Testis (tissue), 3 donors: ENCODE data around the gene ARHGAP44. TPM values are rescaled to one million over a fixed set of nuclear protein-coding genes. Genes with fewer than 3 reads are reported as not detected.

Source experiments
- DNase-seq: peaks from one replicate; pipeline ENCODE4 v3.0.0-alpha.2; 2019
- H3K27ac ChIP-seq, 2 donors: fragments of 200-600 bp; sonication (generic); one replicate each; pipeline ENCODE4 v1.5.1; 2019
- H3K27me3 ChIP-seq: fragments of 200-600 bp; sonication (generic); one replicate; pipeline ENCODE4 v1.5.1; 2019
- H3K36me3 ChIP-seq: fragments of 200-600 bp; sonication (generic); one replicate; pipeline ENCODE4 v1.5.1; 2017; ENCODE audit warnings: low read depth; ENCODE audit errors: missing control alignments
- H3K4me1 ChIP-seq: fragments of 200-600 bp; sonication (generic); one replicate; pipeline ENCODE4 v1.5.1; 2019
- H3K4me3 ChIP-seq, 2 donors: fragments of 200-600 bp; sonication (generic); one replicate each; pipeline ENCODE4 v1.5.1; 2017 to 2019
- H3K9me3 ChIP-seq: fragments of 200-600 bp; sonication (generic); one replicate; pipeline ENCODE4 v1.5.1; 2017
- POLR2A ChIP-seq: fragments of 450-650 bp; IDR thresholded peaks from one replicate; pipeline ENCODE4 v1.6.1; 2017; ENCODE audit warnings: antibody characterized with exemption, mild to moderate bottlenecking, moderate library complexity
- WGBS, 2 donors: methylation state at CpG; one replicate each; pipeline ENCODE4 v1.1.5; 2018; 5-methylcytosine and 5-hydroxymethylcytosine counted together
- intact Hi-C: fragments of 100-400 bp; cut with DNase I; formaldehyde crosslinking; loops from one replicate; pipeline ENCODE4 v1.15.1; 2023; ENCODE audit warnings: low total_unique reads
- polyA plus RNA-seq: library from polyadenylated mRNA; stranded (reverse); fragments of 350-450 nt; fragmentation: Illumina TruSeq; extraction: RNeasy Lipid Tissue Mini Kit (QIAGEN cat#74804); gene quantifications from one replicate; pipeline ENCODE4 v1.2.3, GENCODE V29; 2014; ENCODE audit warnings: low read depth, low replicate concordance; ENCODE audit not compliant: insufficient read depth
- total RNA-seq, 2 donors: library from RNA; depleted of rRNA; stranded (reverse); fragments of >200 nt; gene quantifications; one replicate each; pipeline ENCODE4 v1.2.3, GENCODE V29; 2016
- TF ChIP-seq, protein P1 (sequence below), 3 experiments: fragments of 450-650 bp in 2 of 3; fragments of 200-600 bp in 1 of 3; sonication (generic) in 1 of 3; IDR thresholded peaks; one replicate each; pipeline ENCODE4 v1.5.1; 2016 to 2019; ENCODE audit warnings: antibody characterized with exemption in 3 of 3, mild to moderate bottlenecking in 2 of 3, moderate library complexity in 1 of 3

The ARHGAP44 gene
- total and polyA plus RNA-seq, 3 donors from 2014 or later: 9.3 to 11.3 (median 11.0) TPM

DNA sequence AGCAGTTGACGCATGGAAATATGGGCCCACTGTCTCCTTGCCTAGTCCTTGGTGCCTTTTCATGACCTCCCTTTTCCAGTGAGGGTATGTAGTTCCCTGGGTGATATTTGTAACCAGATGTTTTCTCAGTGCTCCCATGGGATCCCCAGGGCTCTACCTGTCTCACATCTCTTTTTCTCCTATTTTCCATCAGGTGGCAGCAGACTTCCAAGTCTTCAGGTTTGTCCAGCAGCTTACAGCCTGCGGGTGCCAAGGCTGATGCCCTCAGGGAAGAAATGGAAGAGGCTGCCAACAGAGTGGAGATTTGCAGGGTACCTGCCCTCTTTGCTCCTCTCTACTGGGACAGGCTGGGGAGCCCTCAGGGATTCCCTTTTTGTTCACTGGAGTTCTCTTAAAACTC lies 139.4 kb downstream of the ARHGAP44 start:
- intact Hi-C loops: no loop called here
- Histone ChIP-seq H3K4me1 (no peaks in the 10 kb centered on the region), H3K27me3 (no peaks in the 10 kb centered on the region), H3K9me3 (no peaks in the 10 kb centered on the region), H3K4me3 (no peak overlapping the region), H3K27ac (no peak overlapping the region), H3K36me3 (no peaks in the 10 kb centered on the region)
- 36 to 78% methylated on average over 2 of the region's 2 CpGs for WGBS, 2 donors
- no peak for TF ChIP-seq POLR2A
- TF ChIP-seq, protein P1, sequence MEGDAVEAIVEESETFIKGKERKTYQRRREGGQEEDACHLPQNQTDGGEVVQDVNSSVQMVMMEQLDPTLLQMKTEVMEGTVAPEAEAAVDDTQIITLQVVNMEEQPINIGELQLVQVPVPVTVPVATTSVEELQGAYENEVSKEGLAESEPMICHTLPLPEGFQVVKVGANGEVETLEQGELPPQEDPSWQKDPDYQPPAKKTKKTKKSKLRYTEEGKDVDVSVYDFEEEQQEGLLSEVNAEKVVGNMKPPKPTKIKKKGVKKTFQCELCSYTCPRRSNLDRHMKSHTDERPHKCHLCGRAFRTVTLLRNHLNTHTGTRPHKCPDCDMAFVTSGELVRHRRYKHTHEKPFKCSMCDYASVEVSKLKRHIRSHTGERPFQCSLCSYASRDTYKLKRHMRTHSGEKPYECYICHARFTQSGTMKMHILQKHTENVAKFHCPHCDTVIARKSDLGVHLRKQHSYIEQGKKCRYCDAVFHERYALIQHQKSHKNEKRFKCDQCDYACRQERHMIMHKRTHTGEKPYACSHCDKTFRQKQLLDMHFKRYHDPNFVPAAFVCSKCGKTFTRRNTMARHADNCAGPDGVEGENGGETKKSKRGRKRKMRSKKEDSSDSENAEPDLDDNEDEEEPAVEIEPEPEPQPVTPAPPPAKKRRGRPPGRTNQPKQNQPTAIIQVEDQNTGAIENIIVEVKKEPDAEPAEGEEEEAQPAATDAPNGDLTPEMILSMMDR (IDR thresholded peaks at IDR 0.05): no peak
- no peak for DNase-seq

DNA sequence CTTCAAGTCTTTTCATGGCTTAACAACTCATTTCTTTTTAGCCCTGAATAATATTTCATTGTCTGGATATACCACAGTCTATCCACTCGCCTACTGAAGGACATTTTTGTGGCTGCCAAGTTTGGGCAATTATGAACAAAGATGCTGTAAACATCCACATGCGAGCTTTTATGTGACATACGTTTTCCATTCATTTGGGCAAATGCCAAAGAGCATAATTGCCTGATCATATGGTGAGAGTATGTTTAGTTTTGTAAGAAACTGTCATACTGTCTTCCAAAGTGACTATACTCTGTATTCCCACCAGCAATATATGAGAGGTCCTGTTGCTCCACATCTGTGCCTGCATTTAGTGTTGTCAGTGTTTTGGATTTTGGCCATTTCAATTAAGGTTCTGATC lies 147.2 kb downstream of the ARHGAP44 start:
- H3K27ac ChIP-seq: no peak overlapping the region
- DNase-seq: no peak
- intact Hi-C loops: no loop called here
- H3K27me3 ChIP-seq: no peaks in the 10 kb centered on the region
- H3K9me3 ChIP-seq: no peaks in the 10 kb centered on the region
- WGBS, 2 donors: 62 to 75% methylated on average over 3 of the region's 3 CpGs
- no peak overlapping the region for H3K4me3 ChIP-seq
- H3K4me1 ChIP-seq: no peaks in the 10 kb centered on the region
- no peaks in the 10 kb centered on the region for H3K36me3 ChIP-seq
- TF ChIP-seq, protein P1 (IDR thresholded peaks at IDR 0.05): no peak
- TF ChIP-seq POLR2A: no peak

DNA sequence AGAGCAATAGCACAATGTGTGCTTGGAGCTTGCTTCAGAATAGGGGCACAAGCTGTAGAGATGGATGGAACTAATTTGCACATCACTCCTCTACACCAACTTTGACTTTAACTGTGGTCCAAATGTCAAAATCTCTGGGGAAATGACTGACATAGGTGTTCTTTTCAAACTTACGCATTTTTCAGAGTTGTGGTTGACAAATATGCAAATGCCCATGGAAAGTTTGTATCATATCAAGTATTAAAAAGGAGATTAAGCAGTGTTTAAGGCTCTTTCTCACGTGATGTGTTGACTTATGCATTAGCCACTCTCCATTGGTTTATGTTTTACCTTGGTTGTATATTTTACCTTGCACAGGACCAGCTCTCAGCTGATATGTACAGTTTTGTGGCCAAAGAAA lies 151.4 kb downstream of the ARHGAP44 start:
- intact Hi-C loops: no loop called here
- no peaks in the 10 kb centered on the region for H3K4me1 ChIP-seq
- DNase-seq: no peak
- no peaks in the 10 kb centered on the region for H3K36me3 ChIP-seq
- H3K27me3 ChIP-seq: no peaks in the 10 kb centered on the region
- H3K4me3 ChIP-seq: no peak overlapping the region
- WGBS, 2 donors: 82 to 93% methylated on average over 2 of the region's 2 CpGs
- TF ChIP-seq POLR2A: no peak
- TF ChIP-seq, protein P1 (IDR thresholded peaks at IDR 0.05): no peak
- H3K9me3 ChIP-seq: no peaks in the 10 kb centered on the region
- H3K27ac ChIP-seq: no peak overlapping the region

DNA sequence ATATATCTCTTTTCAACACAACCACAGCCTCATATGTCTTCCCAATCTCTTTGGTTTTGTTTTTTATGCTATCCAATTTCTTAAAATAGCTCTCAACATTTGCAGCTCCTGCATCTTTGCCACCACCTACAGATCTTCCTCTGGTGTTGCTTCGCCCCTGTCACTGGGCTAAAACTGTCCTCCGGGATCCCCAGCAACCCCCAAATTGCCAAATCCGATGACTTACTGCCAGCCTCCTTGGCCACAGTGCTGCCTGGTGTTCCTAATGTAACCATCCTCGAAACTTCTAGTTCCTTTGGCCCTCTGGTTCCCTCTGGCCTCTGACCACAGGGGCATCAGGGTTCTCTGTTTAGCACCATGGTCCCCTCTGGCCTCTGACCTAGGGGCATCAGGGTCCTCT lies 157.7 kb downstream of the ARHGAP44 start:
- Histone ChIP-seq H3K4me3 (no peak overlapping the region), H3K36me3 (no peaks in the 10 kb centered on the region), H3K27me3 (no peaks in the 10 kb centered on the region), H3K9me3 (no peaks in the 10 kb centered on the region), H3K4me1 (no peaks in the 10 kb centered on the region), H3K27ac (no peak overlapping the region)
- DNase-seq: no peak
- TF ChIP-seq, protein P1 (IDR thresholded peaks at IDR 0.05): no peak
- TF ChIP-seq POLR2A: no peak
- WGBS, 2 donors: 83 to 100% methylated on average over 4 of the region's 4 CpGs
- intact Hi-C loops: no loop called here

DNA sequence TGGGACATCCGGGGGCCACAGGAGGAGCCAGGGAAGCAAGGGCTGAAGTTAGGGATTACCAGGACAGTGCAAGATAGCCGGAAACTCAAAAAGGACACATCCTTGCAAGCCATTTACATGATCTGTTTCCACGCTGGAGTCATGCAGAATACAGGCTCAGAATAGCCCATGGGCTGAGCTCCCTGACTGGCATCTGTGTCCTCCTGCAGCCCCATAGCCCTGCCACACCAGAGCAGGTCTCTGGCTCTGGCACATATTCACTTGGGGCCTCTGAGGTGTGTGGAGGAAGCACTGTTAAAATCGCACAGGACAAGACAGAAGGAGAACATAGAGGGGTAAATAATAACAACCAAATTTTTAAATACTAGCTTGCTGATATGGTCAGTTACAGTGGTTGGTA lies 162.7 kb downstream of the ARHGAP44 start:
- DNase-seq: no peak
- intact Hi-C loops: no loop called here
- Histone ChIP-seq H3K36me3 (no peaks in the 10 kb centered on the region), H3K4me3 (no peak overlapping the region), H3K4me1 (no peaks in the 10 kb centered on the region), H3K27me3 (no peaks in the 10 kb centered on the region), H3K9me3 (no peaks in the 10 kb centered on the region), H3K27ac (no peak overlapping the region)
- 89 to 93% methylated on average over 4 of the region's 4 CpGs for WGBS, 2 donors
- no peak for TF ChIP-seq POLR2A
- TF ChIP-seq, protein P1 (IDR thresholded peaks at IDR 0.05): no peak
